ENCODE measurements around the gene ANKDD1B. TPM values are rescaled to one million over a fixed set of nuclear protein-coding genes. Genes with fewer than 3 reads are reported as not detected.

ANKDD1B gene
- total and polyA plus RNA-seq, 9 of the 15 experiments (the other 6 are each of a cell fraction or from before 2014, with no cell fraction given) = 0.04 to 0.29 (median 0.18) TPM; not detected in 1

DNA sequence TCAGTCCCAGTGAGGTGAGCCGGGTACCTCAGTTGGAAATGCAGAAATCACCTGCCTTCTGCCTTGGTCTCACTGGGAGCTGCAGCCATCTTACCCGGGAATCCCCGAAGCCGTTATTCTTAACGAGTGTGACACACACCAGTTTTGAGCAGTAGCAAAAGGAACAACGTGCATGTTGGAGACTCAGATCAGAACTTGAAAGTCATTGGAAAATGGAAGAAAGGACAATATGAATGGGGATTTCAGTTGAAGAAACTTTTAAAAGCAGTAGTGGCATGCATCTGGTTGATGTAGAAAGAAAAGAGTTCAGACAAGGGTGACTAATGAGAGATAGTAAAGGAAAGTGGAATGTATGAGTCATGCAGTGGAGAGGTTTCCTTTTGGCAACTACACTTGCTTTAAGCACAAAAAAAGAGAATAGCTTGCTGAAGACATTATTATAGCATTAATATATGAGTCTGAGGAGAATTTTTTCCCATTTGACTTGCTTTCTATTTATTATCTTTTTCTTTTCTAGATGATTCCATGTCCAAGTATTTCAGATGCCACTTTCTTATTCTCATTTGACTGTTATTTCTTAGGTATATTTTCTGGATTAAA, 44.4 kb upstream of the ANKDD1B start (continued):
- TF ChIP-seq, protein P1, sequence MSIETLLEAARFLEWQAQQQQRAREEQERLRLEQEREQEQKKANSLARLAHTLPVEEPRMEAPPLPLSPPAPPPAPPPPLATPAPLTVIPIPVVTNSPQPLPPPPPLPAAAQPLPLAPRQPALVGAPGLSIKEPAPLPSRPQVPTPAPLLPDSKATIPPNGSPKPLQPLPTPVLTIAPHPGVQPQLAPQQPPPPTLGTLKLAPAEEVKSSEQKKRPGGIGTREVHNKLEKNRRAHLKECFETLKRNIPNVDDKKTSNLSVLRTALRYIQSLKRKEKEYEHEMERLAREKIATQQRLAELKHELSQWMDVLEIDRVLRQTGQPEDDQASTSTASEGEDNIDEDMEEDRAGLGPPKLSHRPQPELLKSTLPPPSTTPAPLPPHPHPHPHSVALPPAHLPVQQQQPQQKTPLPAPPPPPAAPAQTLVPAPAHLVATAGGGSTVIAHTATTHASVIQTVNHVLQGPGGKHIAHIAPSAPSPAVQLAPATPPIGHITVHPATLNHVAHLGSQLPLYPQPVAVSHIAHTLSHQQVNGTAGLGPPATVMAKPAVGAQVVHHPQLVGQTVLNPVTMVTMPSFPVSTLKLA (conservative IDR thresholded peaks at IDR 0.05) = peak in 1 of 2 experiments; percentile 21; a peak in 1 of 4 replicates
- TF ChIP-seq CEBPG (CRISPR knock-in tag; IDR thresholded peaks at IDR 0.05) = no peak
- 0 out of 4 replicates have a peak, but pooled peaks of 1 of the 2 experiments have one; percentile 5 for TF ChIP-seq CEBPG (tag; conservative IDR thresholded peaks at IDR 0.05 in 1 of 2, IDR thresholded peaks at IDR 0.05 in 1 of 2)
- TF ChIP-seq HLTF (IDR thresholded peaks at IDR 0.05) = peak; percentile 13; the same call in 1 of the 2 replicates
- TF ChIP-seq CCNT2 (IDR thresholded peaks at IDR 0.05; ENCODE audit: borderline replicate concordance, extremely low read depth, insufficient read length, low read depth, low read length) = peak; percentile 24
- peak; percentile 53; the same call in 1 of the 2 replicates for TF ChIP-seq FOXM1 (IDR thresholded peaks at IDR 0.05; ENCODE audit: low read depth)
- no peak for TF ChIP-seq FOXM1 (CRISPR knock-in tag; IDR thresholded peaks at IDR 0.05; ENCODE audit: low read depth)
- TF ChIP-seq, protein P2, sequence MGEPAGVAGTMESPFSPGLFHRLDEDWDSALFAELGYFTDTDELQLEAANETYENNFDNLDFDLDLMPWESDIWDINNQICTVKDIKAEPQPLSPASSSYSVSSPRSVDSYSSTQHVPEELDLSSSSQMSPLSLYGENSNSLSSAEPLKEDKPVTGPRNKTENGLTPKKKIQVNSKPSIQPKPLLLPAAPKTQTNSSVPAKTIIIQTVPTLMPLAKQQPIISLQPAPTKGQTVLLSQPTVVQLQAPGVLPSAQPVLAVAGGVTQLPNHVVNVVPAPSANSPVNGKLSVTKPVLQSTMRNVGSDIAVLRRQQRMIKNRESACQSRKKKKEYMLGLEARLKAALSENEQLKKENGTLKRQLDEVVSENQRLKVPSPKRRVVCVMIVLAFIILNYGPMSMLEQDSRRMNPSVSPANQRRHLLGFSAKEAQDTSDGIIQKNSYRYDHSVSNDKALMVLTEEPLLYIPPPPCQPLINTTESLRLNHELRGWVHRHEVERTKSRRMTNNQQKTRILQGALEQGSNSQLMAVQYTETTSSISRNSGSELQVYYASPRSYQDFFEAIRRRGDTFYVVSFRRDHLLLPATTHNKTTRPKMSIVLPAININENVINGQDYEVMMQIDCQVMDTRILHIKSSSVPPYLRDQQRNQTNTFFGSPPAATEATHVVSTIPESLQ (CRISPR knock-in tag; IDR thresholded peaks at IDR 0.05) = no peak
- TF ChIP-seq, protein P3, sequence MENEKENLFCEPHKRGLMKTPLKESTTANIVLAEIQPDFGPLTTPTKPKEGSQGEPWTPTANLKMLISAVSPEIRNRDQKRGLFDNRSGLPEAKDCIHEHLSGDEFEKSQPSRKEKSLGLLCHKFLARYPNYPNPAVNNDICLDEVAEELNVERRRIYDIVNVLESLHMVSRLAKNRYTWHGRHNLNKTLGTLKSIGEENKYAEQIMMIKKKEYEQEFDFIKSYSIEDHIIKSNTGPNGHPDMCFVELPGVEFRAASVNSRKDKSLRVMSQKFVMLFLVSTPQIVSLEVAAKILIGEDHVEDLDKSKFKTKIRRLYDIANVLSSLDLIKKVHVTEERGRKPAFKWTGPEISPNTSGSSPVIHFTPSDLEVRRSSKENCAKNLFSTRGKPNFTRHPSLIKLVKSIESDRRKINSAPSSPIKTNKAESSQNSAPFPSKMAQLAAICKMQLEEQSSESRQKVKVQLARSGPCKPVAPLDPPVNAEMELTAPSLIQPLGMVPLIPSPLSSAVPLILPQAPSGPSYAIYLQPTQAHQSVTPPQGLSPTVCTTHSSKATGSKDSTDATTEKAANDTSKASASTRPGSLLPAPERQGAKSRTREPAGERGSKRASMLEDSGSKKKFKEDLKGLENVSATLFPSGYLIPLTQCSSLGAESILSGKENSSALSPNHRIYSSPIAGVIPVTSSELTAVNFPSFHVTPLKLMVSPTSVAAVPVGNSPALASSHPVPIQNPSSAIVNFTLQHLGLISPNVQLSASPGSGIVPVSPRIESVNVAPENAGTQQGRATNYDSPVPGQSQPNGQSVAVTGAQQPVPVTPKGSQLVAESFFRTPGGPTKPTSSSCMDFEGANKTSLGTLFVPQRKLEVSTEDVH (IDR thresholded peaks at IDR 0.05; ENCODE audit: low read depth, partially characterized antibody) = no peak
- TF ChIP-seq, protein P4, sequence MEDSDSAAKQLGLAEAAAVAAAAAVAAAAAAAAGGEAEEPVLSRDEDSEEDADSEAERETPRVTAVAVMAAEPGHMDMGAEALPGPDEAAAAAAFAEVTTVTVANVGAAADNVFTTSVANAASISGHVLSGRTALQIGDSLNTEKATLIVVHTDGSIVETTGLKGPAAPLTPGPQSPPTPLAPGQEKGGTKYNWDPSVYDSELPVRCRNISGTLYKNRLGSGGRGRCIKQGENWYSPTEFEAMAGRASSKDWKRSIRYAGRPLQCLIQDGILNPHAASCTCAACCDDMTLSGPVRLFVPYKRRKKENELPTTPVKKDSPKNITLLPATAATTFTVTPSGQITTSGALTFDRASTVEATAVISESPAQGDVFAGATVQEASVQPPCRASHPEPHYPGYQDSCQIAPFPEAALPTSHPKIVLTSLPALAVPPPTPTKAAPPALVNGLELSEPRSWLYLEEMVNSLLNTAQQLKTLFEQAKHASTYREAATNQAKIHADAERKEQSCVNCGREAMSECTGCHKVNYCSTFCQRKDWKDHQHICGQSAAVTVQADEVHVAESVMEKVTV (CRISPR knock-in tag; IDR thresholded peaks at IDR 0.05) = no peak
- no peak for TF ChIP-seq SIX5 (IDR thresholded peaks at IDR 0.05; ENCODE audit: borderline replicate concordance in 1 of 2, insufficient read depth in 1 of 2, low read depth in 1 of 2, low read length in 2 of 2)
- TF ChIP-seq ARID1B (IDR thresholded peaks at IDR 0.05) = peak; percentile 95
- TF ChIP-seq FOXA3 (CRISPR knock-in tag; conservative IDR thresholded peaks at IDR 0.05 in 1 of 2, IDR thresholded peaks at IDR 0.05 in 1 of 2) = no peak
- no peak for TF ChIP-seq ADNP (tag; IDR thresholded peaks at IDR 0.05)

All from K562 (cell line).